ENCODE results near the gene AJAP1. TPM values are rescaled to one million over a fixed set of nuclear protein-coding genes. Genes with fewer than 3 reads are reported as not detected.

The AJAP1 gene
- total RNA-seq, 1 donor from 2014 or later = not detected

GRCh38 chr1:4711416-4712275, 57.2 kb downstream of the AJAP1 start:
- no peak for DNase-seq (ENCODE audit: missing footprints)
- intact Hi-C loops (cut with DNase I) = no loop called here
- ATAC-seq = no peak

- intact Hi-C loops (cut with DNase I) = no loop called here
- no peak for ATAC-seq
- no peak for DNase-seq (ENCODE audit: missing footprints)
These were observed 59.3 kb downstream of the AJAP1 start for GRCh38 chr1:4713669-4714068.

DNA sequence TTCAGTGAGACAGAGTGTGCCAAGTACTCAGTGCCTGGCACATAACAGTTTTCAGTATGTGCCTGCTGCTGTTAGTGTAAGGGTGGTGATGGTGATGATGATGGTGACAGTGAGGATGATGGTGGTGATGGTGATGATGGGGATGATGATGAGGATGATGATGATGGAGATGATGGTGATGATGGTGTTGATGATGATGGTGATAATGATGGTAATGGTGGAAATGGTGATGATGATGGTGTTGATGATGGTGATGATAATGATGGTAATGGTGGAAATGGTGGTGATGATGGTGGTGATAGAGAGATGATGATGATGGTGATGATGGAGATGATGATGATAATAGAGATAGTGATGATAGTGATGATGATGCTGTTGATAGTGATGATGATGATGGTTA, 62.0 kb downstream of the AJAP1 start:
- intact Hi-C loops (cut with DNase I) = no loop called here
- DNase-seq (ENCODE audit: missing footprints) = no peak
- ATAC-seq = no peak

GRCh38 chr1:4718071-4718470, 63.7 kb downstream of the AJAP1 start:
- no peak for DNase-seq (ENCODE audit: missing footprints)
- no peak for ATAC-seq
- intact Hi-C loops (cut with DNase I) = no loop called here

GRCh38 chr1:4723106-4723505, 68.7 kb downstream of the AJAP1 start:
- intact Hi-C loops (cut with DNase I) = no loop called here

DNA sequence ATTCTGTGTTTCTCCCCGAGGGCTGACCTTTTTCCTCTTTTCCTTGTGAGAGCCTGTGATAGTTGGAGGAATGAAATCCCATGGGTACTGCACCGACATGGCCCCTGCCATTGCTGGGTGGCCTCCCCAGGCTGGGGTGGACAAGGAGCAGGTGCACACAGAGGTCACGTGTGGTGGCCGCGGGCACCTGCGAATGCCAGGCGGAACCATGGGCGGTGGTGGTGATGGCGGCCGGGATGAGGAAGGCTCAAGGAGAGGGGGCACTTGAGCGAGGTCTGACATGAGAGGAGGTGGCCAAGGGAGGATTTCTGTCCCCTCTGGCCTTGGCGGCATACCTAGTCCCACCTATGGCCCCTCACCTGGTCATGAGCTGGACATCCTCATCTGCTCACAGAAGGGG, 69.6 kb downstream of the AJAP1 start:
- ATAC-seq (no peak), DNase-seq (ENCODE audit: missing footprints) (no peak)
- intact Hi-C loops (cut with DNase I) = no loop called here

More at GRCh38 chr1:4723106-4723505, 68.7 kb downstream of the AJAP1 start:
- ATAC-seq = no peak
- DNase-seq (ENCODE audit: missing footprints) = no peak

GRCh38 chr1:4724695-4725250, 70.4 kb downstream of the AJAP1 start:
- DNase-seq (ENCODE audit: missing footprints) = no peak
- intact Hi-C loops (cut with DNase I) = no loop called here
- ATAC-seq = no peak

DNA sequence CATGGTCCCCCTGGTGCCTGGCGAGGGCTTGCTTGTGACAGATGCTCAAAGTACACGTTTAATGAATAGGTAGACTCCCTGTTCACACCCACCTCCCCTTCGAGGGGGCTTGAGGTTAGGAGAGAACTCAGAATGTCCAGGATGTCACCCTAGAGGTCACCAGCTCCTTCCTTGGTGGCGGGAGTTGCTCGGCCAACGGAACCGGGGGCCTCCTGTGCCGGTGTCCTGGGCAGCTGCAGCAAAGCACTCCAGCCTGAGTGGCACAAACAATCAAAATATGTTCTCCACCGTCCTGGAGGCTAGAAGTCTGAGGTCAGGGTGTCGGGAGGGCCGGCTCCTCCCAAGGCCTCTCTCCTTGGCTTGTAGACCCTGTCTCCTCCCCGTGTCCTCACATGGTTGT, 71.0 kb downstream of the AJAP1 start:
- no peak for ATAC-seq
- intact Hi-C loops (cut with DNase I) = no loop called here
- DNase-seq (ENCODE audit: missing footprints) = no peak

GRCh38 chr1:4726620-4727341, 72.4 kb downstream of the AJAP1 start:
- ATAC-seq = no peak
- no peak for DNase-seq (ENCODE audit: missing footprints)
- intact Hi-C loops (cut with DNase I) = no loop called here

GRCh38 chr1:4728319-4729089, 74.1 kb downstream of the AJAP1 start:
- no peak for ATAC-seq
- intact Hi-C loops (cut with DNase I) = no loop called here
- DNase-seq (ENCODE audit: missing footprints) = no peak

- intact Hi-C loops (cut with DNase I) = no loop called here
- DNase-seq (ENCODE audit: missing footprints) = no peak
- ATAC-seq = no peak
These were observed 74.7 kb downstream of the AJAP1 start for GRCh38 chr1:4729090-4729471.

- ATAC-seq (no peak), DNase-seq (ENCODE audit: missing footprints) (no peak)
- intact Hi-C loops (cut with DNase I) = no loop called here
These were observed 75.7 kb downstream of the AJAP1 start for GRCh38 chr1:4730078-4730477.

- ATAC-seq (no peak), DNase-seq (ENCODE audit: missing footprints) (no peak)
- intact Hi-C loops (cut with DNase I) = no loop called here
These were observed 79.2 kb downstream of the AJAP1 start for GRCh38 chr1:4733446-4734177.

GRCh38 chr1:4734219-4734618, 79.8 kb downstream of the AJAP1 start:
- DNase-seq (ENCODE audit: missing footprints) (no peak), ATAC-seq (no peak)
- intact Hi-C loops (cut with DNase I) = no loop called here

DNA sequence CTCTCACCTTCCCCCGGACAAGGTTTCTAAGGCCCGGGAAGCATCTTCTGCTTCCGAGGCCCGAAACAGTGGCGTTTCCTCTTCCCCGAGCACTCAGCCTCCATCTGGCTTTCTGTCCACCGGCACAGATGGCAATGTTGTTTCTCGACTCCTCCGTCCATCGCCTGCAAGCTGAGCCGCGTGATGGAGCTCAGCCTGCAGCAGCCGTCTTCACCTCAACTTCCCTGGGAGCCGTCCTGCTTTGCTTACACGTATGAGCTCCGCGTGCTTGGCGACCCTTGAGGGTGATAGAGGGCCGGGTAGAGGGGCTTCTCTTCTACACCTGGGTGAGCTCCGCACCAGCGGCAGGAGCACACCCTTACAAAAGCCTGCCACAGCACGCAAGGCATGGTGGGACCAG, 80.4 kb downstream of the AJAP1 start:
- no peak for DNase-seq (ENCODE audit: missing footprints)
- intact Hi-C loops (cut with DNase I) = no loop called here
- no peak for ATAC-seq

DNA sequence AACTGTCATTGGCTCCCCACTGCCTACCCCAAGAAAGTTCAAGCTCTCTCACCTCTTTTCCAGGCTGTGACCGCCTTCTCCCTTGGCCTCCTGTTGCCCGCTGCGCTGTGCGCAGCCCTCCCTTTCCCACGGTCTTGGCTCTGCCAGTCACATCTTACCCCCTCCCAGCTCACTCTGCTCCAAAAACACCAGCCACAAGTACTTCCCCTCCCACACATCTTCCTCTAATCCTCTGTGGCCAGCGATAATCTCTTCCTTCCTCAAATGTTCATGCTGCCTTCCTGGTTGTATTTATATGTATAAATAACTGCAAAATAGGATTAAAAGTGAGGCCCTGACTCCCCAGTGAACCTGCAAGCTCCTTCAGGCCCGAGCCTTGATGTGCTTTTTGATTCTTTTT, 81.8 kb downstream of the AJAP1 start:
- intact Hi-C loops (cut with DNase I) = no loop called here

GRCh38 chr1:4741876-4742423, 87.5 kb downstream of the AJAP1 start:
- ATAC-seq (no peak), DNase-seq (ENCODE audit: missing footprints) (no peak)
- intact Hi-C loops (cut with DNase I) = no loop called here

More for the DNA sequence above, 81.8 kb downstream of the AJAP1 start:
- ATAC-seq (no peak), DNase-seq (ENCODE audit: missing footprints) (no peak)

DNA sequence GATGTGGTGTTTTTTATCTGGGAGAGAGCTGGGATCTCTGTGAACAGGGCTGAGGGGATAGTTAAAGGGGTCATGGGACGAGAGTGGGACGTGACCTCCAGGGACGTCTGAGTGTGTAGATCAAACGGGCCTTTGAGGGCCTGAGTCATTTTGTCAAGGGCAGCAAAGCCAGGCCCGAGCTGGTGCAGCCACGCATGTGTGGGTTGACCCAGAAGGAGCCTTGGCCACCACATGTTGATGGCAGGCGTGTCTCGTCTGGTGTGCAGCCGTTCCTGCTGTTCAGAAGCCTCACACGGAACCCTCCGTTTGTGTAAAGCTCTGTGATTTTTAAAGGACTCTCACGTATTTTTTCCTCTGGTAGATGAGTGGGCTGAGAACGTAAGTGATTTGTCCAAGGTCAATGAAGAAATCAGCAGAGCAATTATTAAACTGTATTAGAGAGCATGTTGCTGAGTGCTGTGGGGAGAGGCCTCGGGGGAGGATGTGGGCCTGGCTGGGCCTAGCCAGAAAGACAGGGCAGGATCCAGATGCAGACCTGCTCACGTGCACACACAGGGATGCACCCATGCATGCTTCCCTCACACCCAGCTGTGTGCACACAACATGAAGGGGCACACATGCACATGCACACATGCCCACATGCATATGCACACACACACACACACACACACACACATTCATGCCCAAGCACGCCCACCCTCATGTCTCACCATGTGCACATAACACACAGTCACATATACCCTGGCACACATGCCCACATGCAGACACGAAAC, 89.8 kb downstream of the AJAP1 start:
- DNase-seq (ENCODE audit: missing footprints) (no peak), ATAC-seq (no peak)
- intact Hi-C loops (cut with DNase I) = no loop called here

Measured in Right ventricle myocardium inferior (tissue), 1 donor.